Neural crest cell (in vitro differentiated cells): Measurements from ENCODE around the gene KCNMA1. TPM values are rescaled to one million over a fixed set of nuclear protein-coding genes. Genes with fewer than 3 reads are reported as not detected.
"Not testable (repeated sequence)": the region's sequence is repeated elsewhere in the genome, so short reads cannot be mapped to it uniquely, and the experiment has no call there.

Experiments
- DNase-seq: peaks from one replicate; pipeline ENCODE4 v3.0.0; 2021; ENCODE audit warnings: low read depth, mixed read lengths, low spot score
- H3K27ac Mint-ChIP-seq: one replicate; pipeline ENCODE4 v1.8.0; 2021; ENCODE audit warnings: mild to moderate bottlenecking, mixed read lengths; ENCODE audit not compliant: unreplicated experiment
- H3K27me3 Mint-ChIP-seq: 2 replicates; pipeline ENCODE4 v1.8.0; 2021; ENCODE audit warnings: low read depth, mild to moderate bottlenecking, mixed read lengths
- H3K36me3 Mint-ChIP-seq: 2 replicates; pipeline ENCODE4 v1.8.0; 2021; ENCODE audit warnings: low read depth, mild to moderate bottlenecking, mixed read lengths
- H3K4me1 Mint-ChIP-seq: 2 replicates; pipeline ENCODE4 v1.8.0; 2021; ENCODE audit warnings: mixed read lengths
- H3K4me3 Mint-ChIP-seq: one replicate; pipeline ENCODE4 v1.8.0; 2021; ENCODE audit warnings: mild to moderate bottlenecking, mixed read lengths
- H3K9me3 Mint-ChIP-seq: 2 replicates; pipeline ENCODE4 v1.8.0; 2021; ENCODE audit warnings: mixed read lengths
- total RNA-seq: library from RNA; stranded (reverse); gene quantifications from 2 replicates; pipeline ENCODE4 v1.2.1, GENCODE V29; 2021
- TF ChIP-seq, protein P1 (sequence below): fragments of 200-600 bp; sonication (generic); conservative IDR thresholded peaks from 2 replicates; pipeline ENCODE4 v1.5.0; 2021; ENCODE audit warnings: antibody characterized with exemption, mild to moderate bottlenecking

The KCNMA1 gene
- total RNA-seq, 1 donor from 2014 or later: 1.7 TPM

DNA sequence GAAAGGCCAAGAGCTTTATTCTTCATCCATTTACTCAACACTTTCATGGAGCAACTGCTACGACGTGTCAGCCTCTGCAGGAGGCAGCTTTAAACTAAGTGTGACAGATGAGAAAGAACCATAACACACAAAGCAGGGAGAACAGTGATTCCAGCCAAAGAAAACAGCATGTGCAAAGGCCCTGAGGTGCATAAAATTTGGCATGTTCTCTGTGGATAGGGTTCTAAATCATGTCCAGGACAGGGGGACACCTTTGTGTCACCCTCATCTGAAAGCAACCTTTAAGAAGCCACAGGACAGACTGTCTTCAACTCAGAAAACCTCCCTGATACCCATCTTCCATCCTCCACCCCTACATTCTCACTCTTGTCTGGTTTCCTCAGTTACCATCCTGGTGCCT is 116.6 kb downstream of the KCNMA1 start:
- TF ChIP-seq, protein P1, sequence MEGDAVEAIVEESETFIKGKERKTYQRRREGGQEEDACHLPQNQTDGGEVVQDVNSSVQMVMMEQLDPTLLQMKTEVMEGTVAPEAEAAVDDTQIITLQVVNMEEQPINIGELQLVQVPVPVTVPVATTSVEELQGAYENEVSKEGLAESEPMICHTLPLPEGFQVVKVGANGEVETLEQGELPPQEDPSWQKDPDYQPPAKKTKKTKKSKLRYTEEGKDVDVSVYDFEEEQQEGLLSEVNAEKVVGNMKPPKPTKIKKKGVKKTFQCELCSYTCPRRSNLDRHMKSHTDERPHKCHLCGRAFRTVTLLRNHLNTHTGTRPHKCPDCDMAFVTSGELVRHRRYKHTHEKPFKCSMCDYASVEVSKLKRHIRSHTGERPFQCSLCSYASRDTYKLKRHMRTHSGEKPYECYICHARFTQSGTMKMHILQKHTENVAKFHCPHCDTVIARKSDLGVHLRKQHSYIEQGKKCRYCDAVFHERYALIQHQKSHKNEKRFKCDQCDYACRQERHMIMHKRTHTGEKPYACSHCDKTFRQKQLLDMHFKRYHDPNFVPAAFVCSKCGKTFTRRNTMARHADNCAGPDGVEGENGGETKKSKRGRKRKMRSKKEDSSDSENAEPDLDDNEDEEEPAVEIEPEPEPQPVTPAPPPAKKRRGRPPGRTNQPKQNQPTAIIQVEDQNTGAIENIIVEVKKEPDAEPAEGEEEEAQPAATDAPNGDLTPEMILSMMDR: no peak
- no peak overlapping the region for H3K27ac Mint-ChIP-seq
- no peak for DNase-seq
- H3K27me3 Mint-ChIP-seq: peaks cover 3% of the 10 kb centered on the region
- no peak overlapping the region for H3K4me3 Mint-ChIP-seq
- peaks cover 10% of the 10 kb centered on the region for H3K4me1 Mint-ChIP-seq
- H3K9me3 Mint-ChIP-seq: no peaks in the 10 kb centered on the region
- H3K36me3 Mint-ChIP-seq: no peaks in the 10 kb centered on the region

DNA sequence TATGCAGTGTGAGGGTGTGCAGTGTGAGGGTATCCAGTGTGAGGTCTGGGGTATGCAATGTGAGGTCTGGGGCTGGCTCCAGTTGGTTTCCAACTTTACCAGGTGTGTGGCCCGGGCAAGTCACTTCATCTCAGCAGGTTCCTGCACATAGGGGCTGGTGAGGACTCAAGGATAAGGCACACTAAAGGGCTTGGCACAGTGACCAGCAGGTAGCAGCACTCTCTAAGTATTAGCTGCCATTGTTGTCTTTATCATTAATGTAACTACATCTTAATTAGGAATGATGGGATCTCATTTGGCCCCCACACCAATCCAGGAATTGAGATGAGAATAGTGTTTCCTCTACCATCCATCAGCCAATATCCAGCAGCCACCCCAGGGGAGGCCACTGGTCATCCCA is 117.3 kb downstream of the KCNMA1 start:
- DNase-seq: no peak

DNA sequence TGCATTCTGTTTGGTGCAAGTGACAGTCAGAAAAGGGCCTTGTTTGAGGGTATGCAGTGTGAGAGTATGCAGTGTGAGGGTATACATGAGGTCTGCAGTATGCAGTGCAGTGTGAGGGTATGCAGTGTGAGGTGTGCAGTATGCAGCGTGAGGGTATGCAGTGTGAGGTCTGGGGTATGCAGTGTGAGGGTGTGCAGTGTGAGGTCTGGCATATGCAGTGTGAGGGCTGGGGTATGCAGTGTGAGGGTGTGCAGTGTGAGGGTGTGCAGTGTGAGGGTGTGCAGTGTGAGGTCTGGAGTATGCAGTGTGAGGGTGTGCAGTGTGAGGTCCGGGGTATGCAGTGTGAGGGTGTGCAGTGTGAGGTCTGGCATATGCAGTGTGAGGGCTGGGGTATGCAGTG is 117.8 kb downstream of the KCNMA1 start:
- DNase-seq, H3K4me3 Mint-ChIP-seq, H3K27me3 Mint-ChIP-seq, H3K9me3 Mint-ChIP-seq, H3K27ac Mint-ChIP-seq, H3K36me3 Mint-ChIP-seq: not testable (repeated sequence)
- peaks cover 10% of the 10 kb centered on the region for H3K4me1 Mint-ChIP-seq

More for the DNA sequence above, 117.3 kb downstream of the KCNMA1 start:
- Mint-ChIP-seq H3K27me3 (peaks cover 3% of the 10 kb centered on the region), H3K27ac (no peak overlapping the region), H3K36me3 (no peaks in the 10 kb centered on the region), H3K9me3 (no peaks in the 10 kb centered on the region), H3K4me1 (peaks cover 10% of the 10 kb centered on the region), H3K4me3 (no peak overlapping the region)
- TF ChIP-seq, protein P1: no peak

DNA sequence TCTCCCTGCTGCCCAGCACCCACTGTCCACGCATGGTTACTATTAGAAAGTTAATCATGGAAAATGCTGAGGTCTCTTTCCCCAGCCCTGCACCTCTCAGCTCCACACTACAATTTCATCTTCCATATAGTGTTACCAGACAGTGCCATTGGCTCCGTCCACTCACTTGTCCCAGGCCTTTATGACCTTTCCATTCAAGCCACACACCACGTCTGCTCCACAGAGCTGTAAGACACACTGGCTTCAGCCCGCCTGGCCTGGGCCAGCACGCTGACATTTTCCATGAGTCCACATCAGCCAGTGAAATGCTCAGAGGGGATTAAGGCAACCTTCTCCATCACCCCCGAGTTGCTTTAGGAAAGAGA is 118.7 kb downstream of the KCNMA1 start:
- H3K4me1 Mint-ChIP-seq: peaks cover 10% of the 10 kb centered on the region
- no peak for DNase-seq
- H3K27ac Mint-ChIP-seq: no peak overlapping the region
- H3K9me3 Mint-ChIP-seq: no peaks in the 10 kb centered on the region
- no peaks in the 10 kb centered on the region for H3K36me3 Mint-ChIP-seq
- no peak overlapping the region for H3K4me3 Mint-ChIP-seq
- TF ChIP-seq, protein P1: no peak
- peaks cover 3% of the 10 kb centered on the region for H3K27me3 Mint-ChIP-seq

DNA sequence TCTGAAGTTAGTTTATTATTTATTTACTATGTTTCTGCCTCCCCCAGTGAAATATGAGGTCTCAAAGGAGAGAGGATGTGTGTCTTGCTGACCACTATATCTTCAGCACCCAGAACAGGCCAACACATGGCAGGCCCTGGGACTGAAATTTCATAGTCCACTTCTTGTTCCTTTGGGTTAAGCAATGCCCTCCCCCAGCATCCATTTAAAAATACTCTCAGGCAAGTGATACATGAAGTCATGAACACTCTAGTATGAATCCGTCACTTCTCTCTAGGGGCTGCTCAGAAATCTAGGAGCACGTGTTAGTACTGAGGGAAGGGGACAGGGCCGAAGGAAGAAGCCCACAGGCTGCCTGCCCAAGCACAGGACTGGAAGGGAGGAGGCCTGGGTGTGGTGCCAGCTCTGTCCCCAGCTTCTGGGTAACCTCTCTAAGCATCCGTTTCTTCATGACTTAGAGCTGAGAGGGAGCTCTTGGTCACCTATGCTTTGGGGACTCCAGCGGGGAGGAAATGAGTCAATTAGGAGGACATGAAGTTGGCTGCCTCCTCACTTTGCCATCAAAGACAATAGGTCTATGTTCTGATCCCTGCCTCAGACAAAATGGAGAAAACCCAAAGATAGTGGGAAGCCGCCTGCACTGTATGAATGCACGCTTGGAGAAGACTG is 119.2 kb downstream of the KCNMA1 start:
- Mint-ChIP-seq H3K4me3 (no peak overlapping the region), H3K4me1 (peaks cover 13% of the 10 kb centered on the region), H3K36me3 (no peaks in the 10 kb centered on the region), H3K9me3 (no peaks in the 10 kb centered on the region), H3K27me3 (peaks cover 3% of the 10 kb centered on the region), H3K27ac (no peak overlapping the region)
- DNase-seq: no peak
- TF ChIP-seq, protein P1: no peak

DNA sequence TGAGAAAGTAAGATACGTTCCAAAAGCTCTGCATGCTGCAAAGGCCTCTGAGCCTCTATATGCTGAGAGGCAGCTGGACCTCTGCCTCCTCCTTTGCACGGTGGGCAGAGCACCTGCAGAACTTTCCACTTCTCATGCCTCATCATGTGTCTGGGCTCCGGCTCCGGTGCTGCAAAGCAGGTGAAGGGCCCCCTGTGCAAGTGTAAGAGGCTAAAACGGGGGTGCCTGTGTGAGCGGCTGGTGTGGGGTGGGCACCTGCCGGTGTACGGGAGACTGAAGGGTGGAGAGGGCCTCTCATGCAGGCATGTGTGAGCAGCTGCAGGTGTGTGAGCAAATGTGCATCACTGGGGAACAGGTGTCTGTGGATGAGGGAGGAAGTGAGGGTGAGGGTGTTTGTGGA is 121.0 kb downstream of the KCNMA1 start:
- no peak for DNase-seq
- Mint-ChIP-seq H3K27ac (no peak overlapping the region), H3K36me3 (no peaks in the 10 kb centered on the region), H3K4me3 (no peak overlapping the region), H3K27me3 (no peaks in the 10 kb centered on the region), H3K9me3 (no peaks in the 10 kb centered on the region), H3K4me1 (peaks cover 15% of the 10 kb centered on the region)
- TF ChIP-seq, protein P1: no peak
